Forelimb muscle (tissue), 1 donor: ENCODE measurements around the gene OR10A3. TPM values are rescaled to one million over a fixed set of nuclear protein-coding genes. Genes with fewer than 3 reads are reported as not detected.
"Not testable (repeated sequence)": the region's sequence is repeated elsewhere in the genome, so short reads cannot be mapped to it uniquely, and the experiment has no call there.

Experiments used
- DNase-seq: peaks from one replicate; pipeline ENCODE4 v3.0.0-alpha.2; 2013; ENCODE audit warnings: low read depth
- polyA plus RNA-seq: library from polyadenylated mRNA; unstranded; fragments of 120-200 nt; gene quantifications from one replicate; pipeline ENCODE4 v1.2.1, GENCODE V29; 2013; ENCODE audit not compliant: insufficient read length

The OR10A3 gene, protein sequence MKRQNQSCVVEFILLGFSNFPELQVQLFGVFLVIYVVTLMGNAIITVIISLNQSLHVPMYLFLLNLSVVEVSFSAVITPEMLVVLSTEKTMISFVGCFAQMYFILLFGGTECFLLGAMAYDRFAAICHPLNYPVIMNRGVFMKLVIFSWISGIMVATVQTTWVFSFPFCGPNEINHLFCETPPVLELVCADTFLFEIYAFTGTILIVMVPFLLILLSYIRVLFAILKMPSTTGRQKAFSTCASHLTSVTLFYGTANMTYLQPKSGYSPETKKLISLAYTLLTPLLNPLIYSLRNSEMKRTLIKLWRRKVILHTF
- polyA plus RNA-seq, result not detected

DNA sequence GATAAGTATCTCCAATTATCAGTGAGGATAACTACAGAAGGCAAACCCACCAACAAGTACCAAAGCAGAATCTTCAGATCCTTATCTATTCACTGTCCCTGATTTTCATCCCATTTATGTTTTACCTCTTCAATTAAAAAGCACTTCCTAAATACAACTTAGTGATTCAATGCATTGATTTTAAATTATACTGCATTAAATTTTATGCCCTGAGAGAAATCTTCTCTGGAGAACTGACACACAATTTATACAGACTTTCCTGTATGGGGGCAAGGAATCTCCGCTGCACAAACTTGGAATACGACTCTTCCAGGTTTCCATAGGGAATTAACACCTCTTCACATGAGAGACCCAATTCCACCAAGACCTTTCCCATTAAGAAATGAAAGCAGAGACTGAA lies at the start of gene OR10A3:
Gene OR10A3 (minus strand): TSS at position 101 of the 400 bp plus-strand sequence. CDS start 2,188 bp downstream, outside the sequence.
- no peak for DNase-seq

GRCh38 chr11:7987560-7987883 lies 46.0 kb upstream of the OR10A3 start:
- not testable (repeated sequence) for DNase-seq

- peak; percentile 100 for DNase-seq
These were observed 45.5 kb upstream of the OR10A3 start, which contains the start of gene EIF3F for GRCh38 chr11:7986768-7987559. Gene EIF3F, plus strand, starts transcription at chr11:7987337. Its CDS starts 16 bp downstream, at chr11:7987353.

- no peak for DNase-seq
These were observed 42.5 kb upstream of the OR10A3 start for GRCh38 chr11:7983832-7984590.

DNA sequence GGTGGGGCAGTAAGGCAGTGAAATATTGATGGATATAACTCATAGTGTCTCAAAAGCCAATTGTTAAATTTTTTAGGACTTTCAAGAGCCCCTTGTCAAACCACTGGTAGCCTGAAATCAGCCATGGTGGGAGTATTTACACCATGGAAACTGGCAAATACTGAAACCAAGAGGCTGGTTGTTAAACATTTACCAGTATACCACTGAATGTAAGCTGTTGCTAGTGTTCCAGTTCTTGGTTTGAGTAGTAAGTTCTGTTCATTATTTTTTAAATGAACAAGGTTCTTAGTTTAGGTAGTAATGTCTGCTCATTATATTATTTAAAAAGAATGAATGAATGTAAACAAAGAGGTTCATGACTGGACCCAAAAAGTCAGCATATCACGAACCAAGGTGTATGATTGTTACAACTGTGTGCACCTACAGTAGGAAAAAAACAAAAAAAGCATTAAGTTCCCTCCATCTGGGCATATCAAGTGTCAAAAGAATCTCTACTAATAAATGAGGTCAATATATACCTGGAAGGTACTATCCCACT lies 41.1 kb upstream of the OR10A3 start:
- DNase-seq, result no peak

GRCh38 chr11:7981619-7982157 lies 40.2 kb upstream of the OR10A3 start:
- no peak for DNase-seq

DNA sequence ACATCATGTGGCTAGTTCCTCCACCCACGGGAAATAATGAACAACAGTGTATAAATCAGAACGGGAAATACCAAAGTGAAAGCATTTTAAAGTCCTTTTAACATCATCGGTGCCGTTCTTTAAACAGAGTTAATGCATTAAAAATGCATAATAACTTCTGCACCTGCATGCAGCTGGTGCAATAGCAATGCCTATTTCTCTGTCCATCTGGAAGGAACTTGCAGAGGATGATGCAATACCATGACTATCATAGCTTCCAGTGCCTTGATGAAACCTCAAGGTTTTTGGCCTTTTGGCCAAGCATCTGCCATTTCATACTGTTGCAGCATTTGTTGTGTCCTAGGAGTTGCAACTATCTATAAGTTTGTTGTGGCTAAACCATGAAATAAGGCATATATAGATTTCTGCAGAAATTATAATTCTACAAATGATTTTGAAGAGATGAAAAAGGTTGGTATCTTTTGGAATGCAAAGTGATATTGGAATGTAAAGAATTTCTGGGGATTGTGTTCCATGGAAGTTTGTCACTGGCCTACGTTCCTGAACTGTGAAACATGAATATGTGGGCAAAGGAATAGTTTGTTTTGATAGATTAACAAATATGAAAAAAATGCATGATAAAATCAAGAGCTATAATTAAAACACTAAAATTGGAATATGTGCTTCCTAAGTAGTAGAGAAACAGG lies 35.9 kb upstream of the OR10A3 start:
- no peak for DNase-seq

- no peak for DNase-seq
These were observed 33.2 kb upstream of the OR10A3 start for GRCh38 chr11:7974668-7975067.

DNA sequence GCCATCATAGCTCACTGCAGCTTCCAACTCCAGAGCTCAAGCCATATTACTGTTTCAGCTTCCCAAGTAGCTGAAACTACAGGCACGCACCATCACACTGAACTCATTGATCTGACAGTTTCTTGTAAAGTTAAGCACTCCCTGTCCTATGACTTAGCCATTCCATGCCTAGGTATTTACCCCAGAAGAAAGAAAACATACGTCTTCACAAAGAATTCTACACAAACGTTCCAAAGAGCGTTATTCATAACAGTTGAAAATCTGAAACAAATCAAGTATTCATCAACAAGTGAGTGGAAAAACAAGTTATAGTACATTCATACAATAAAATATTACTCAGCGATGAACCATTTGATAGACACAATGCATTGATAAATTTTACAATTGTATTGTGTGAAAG lies 31.5 kb upstream of the OR10A3 start:
- DNase-seq, result no peak

DNA sequence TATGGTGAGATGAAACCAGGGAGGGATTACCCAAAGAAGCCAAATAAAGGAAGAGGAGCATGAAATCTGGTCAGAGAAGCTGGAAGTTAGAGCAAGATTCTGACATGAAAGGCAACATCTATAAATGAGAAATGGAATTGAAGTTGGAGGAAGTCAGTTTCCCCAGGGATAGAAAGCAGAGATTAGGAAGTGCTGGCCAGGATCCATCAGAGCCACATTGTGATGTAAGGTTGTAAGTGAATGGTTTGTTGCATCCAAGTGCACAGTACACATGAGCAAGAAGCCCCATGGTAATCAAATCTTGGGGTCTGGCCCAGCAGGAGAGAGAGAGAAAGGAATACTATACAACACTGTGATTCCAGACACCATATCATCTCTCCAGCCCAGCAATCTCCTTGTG lies 30.3 kb upstream of the OR10A3 start:
- no peak for DNase-seq

- no peak for DNase-seq
These were observed 28.5 kb upstream of the OR10A3 start for GRCh38 chr11:7969756-7970646.

DNA sequence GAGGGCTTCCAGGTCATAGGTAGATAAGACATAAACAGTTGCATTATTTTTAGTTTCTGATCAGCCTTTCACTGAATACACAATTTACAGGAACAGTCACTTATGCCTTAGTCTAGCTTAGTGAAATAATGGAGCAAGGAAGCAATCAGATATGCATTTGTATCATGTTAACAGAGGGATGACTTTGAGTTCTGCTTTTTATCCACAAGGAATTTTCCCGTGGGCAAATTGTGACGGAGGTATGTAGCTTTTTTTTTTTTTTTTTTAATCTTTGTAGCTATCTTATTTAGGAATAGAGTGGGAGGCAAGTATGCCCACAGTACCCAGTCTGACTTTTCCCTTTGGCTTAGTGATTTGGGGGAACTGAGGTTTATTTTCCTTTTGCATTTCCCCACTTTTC lies 27.2 kb upstream of the OR10A3 start:
- DNase-seq, result no peak

GRCh38 chr11:7967826-7968225 lies 26.3 kb upstream of the OR10A3 start:
- no peak for DNase-seq

GRCh38 chr11:7967097-7967496 lies 25.6 kb upstream of the OR10A3 start:
- DNase-seq, result no peak

GRCh38 chr11:7965386-7965785 lies 23.9 kb upstream of the OR10A3 start, which contains the start of gene NLRP10:
Gene NLRP10, minus strand, starts transcription at chr11:7965447. Its CDS starts 1,952 bp downstream, at chr11:7963495.
- no peak for DNase-seq

DNA sequence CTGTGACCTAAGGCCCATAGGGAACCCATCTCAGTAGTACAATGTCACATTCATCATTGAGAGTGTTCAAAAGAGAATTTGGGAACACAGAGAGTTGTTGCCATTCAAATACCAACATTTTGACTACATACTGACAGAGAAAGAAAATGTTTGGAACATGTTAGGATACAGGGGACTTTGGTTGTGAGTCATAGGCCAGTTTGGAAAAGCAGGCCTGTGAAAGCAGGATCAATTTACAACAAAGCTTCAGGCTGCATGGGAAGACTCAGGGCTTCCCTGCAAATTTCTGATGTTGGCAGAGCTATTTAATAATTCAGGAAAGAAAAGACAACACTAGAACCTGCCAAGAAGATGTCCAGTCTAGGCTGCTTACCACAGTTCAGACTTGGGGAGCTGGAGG lies 23.4 kb upstream of the OR10A3 start:
- DNase-seq, result no peak

- DNase-seq, result no peak
These were observed 22.8 kb upstream of the OR10A3 start for GRCh38 chr11:7964261-7964660.

DNA sequence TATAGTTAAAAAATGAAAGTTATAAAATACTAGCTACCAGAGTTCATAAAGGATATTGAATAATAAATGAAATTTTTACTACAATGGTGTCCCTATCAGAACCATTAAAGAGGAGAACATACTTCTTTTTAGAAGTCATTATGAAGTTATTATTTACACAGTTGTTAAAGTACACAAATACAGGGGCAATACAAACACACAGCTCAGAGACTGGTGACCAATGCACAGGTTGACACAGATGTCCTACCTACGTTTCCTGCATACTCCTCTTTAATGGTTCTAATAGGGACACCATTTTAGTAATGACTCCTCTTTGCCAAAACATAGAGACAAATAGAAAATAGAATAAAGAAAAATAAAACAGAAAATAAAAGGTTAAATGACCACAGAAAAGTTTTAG lies 13.7 kb upstream of the OR10A3 start:
- no peak for DNase-seq

- no peak for DNase-seq
These were observed 8.4 kb upstream of the OR10A3 start for GRCh38 chr11:7949934-7950333.

DNA sequence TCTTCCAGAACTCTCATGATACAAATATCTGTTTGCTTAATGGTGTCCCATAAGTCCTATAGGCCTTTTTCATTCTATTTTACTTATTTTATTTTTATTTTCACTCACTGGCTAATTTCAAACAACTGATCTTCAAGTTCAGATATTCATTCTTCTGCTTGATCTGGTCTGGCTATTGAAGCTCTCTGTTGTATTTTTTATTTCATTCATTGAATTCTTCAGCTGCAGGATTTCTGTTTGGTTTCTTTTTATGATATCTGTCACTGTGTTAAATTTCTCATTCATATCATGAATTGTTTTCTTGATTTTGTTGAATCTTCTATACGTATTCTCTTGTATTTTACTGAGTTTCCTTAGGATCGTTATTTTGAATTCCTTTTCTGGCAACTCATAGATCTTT lies 2.6 kb upstream of the OR10A3 start:
- DNase-seq, result no peak
